Measurements from ENCODE around the gene KRTAP9-8. TPM values are rescaled to one million over a fixed set of nuclear protein-coding genes. Genes with fewer than 3 reads are reported as not detected.
"Not testable (repeated sequence)": the region's sequence is repeated elsewhere in the genome, so short reads cannot be mapped to it uniquely, and the experiment has no call there.

KRTAP9-8 gene
- total and polyA plus RNA-seq, 2 of the 8 experiments (the other 6 are each of a cell fraction or from before 2014, with no cell fraction given), result not detected

DNA sequence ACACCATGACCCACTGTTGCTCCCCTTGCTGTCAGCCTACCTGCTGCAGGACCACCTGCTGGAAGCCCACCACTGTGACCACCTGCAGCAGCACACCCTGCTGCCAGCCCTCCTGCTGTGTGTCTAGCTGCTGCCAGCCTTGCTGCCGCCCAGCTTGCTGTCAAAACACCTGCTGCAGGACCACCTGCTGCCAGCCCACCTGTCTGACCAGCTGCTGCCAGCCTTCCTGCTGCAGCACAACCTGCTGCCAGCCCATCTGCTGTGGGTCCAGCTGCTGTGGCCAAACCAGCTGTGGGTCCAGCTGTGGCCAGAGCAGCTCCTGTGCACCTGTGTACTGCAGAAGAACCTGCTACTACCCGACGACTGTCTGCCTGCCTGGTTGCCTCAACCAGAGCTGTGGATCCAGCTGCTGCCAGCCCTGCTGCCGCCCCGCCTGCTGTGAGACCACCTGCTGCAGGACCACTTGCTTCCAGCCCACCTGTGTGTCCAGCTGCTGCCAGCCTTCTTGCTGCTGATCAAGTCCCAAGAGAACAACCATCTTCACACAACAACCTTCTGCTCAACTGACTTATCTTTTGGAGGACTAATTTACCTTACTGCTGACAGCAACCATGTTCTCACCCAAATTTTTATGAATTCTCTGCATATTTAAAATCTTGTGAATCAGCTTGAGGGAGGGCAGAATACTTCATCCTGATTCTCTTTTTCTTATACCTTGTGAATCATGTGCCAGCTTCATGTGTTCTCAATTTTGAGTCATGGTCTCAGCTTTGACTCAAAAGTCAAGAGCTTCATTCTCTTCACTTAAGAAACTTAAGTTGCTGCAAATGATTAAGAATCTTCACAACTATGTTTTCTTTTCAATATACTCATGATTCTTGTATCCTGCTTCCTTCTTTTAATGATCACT is 17.8 kb downstream of the KRTAP9-8 start, which contains the start of gene KRTAP9-9:
Gene KRTAP9-9, plus strand, starts transcription at position 4 of the 910 bp plus-strand sequence.
- 81% methylated on average over 5 of the region's 5 CpGs; no CpG with 5 or more reads in 1 of the 2 experiments for WGBS, 2 experiments (ENCODE audit: extremely low coverage in 1 of 2, insufficient coverage in 1 of 2, insufficient read length in 1 of 2, insufficient replicate concordance in 2 of 2, low coverage in 1 of 2, low lambda C conversion rate in 2 of 2, missing lambda C conversion rate in 1 of 2)
- H2BK15ac ChIP-seq (ENCODE audit: low read length); POLR2A ChIA-PET (ENCODE audit: partially characterized antibody): not testable (repeated sequence)

More for the DNA sequence above, 17.8 kb downstream of the KRTAP9-8 start, which contains the start of gene KRTAP9-9:
- H3K4me1 ChIP-seq (replicated peaks in 1 of 4; ENCODE audit: control insufficient read depth in 3 of 4, insufficient read depth in 4 of 4, low read length in 3 of 4); H2AK5ac ChIP-seq (ENCODE audit: low read depth, low read length); H3K14ac ChIP-seq (ENCODE audit: insufficient read length); H3K9ac ChIP-seq (replicated peaks in 1 of 4; ENCODE audit: extremely low read depth in 1 of 4, low read depth in 3 of 4, low read length in 3 of 4); H3K79me2 ChIP-seq (ENCODE audit: control insufficient read depth in 1 of 2, insufficient read depth in 2 of 2, low read length in 2 of 2); H3K4me3 ChIP-seq (ENCODE audit: extremely low read depth in 1 of 4, insufficient read depth in 2 of 4, low read depth in 3 of 4, low read length in 4 of 4); H3K27me3 ChIP-seq (replicated peaks in 1 of 4; ENCODE audit: control insufficient read depth in 3 of 4, extremely low read depth in 1 of 4, insufficient read depth in 3 of 4, low read length in 3 of 4); H2BK12ac ChIP-seq (ENCODE audit: low read depth, low read length); H4K91ac ChIP-seq (replicated peaks; ENCODE audit: insufficient read length, low read length); H3K9me3 ChIP-seq (ENCODE audit: insufficient read depth in 2 of 2, low read depth in 1 of 2, low read length in 1 of 2); H3K79me1 ChIP-seq (ENCODE audit: low read depth, low read length); H3K23ac ChIP-seq (ENCODE audit: insufficient read length); H4K8ac ChIP-seq (ENCODE audit: extremely low read depth, insufficient read depth, low read length); FAIRE-seq; H2BK20ac ChIP-seq (ENCODE audit: low read length); H4K20me1 ChIP-seq (replicated peaks in 1 of 2; ENCODE audit: control insufficient read depth in 1 of 2, insufficient read depth in 2 of 2, low read length in 2 of 2); H2BK120ac ChIP-seq (replicated peaks; ENCODE audit: low read depth, low read length); H3K27ac ChIP-seq (ENCODE audit: low read depth, low read length); H2AFZ ChIP-seq (ENCODE audit: low read length); DNase-seq (ENCODE audit: low read depth in 1 of 2, low spot score in 2 of 2); H3K4ac ChIP-seq (replicated peaks; ENCODE audit: insufficient read length, low read depth, low read length); H3K36me3 ChIP-seq (ENCODE audit: control insufficient read depth in 2 of 4, insufficient read depth in 4 of 4, low read length in 3 of 4); H2BK5ac ChIP-seq (ENCODE audit: low read depth, low read length); H3K4me2 ChIP-seq (ENCODE audit: insufficient read depth in 1 of 2, low read depth in 2 of 2, low read length in 2 of 2); H3K56ac ChIP-seq (replicated peaks; ENCODE audit: insufficient read length, low read depth, low read length); H3K18ac ChIP-seq (ENCODE audit: extremely low read depth, low read length); H3K23me2 ChIP-seq (ENCODE audit: low read depth, low read length); H4K5ac ChIP-seq (ENCODE audit: insufficient read length, low read depth, low read length): not testable (repeated sequence)
- CTCF ChIA-PET (ENCODE audit: partially characterized antibody), result interaction anchor here (1.0 kb wide), 1 partner anchor 19 kb away, joined by 3 read pairs; no protein-coding TSS in a partner anchor

All from H1 (cell line).